Stimulated activated CD4-positive, alpha-beta T cell treated with anti-CD3 and anti-CD28 coated beads, Interleukin-12 subunit alpha, Interleukin-12 subunit beta, amount 100 ng/mL, for 48 hours (primary cell): ENCODE measurements around the gene OR3A2.
"Not testable (repeated sequence)": the region's sequence is repeated elsewhere in the genome, so short reads cannot be mapped to it uniquely, and the experiment has no call there.

Experiments used
- DNase-seq, 3 donors: peaks; one replicate each; pipeline ENCODE4 v3.0.0-alpha.2; 2020; ENCODE audit warnings: low read depth in 2 of 3, low spot score in 1 of 3

Gene OR3A2

DNA sequence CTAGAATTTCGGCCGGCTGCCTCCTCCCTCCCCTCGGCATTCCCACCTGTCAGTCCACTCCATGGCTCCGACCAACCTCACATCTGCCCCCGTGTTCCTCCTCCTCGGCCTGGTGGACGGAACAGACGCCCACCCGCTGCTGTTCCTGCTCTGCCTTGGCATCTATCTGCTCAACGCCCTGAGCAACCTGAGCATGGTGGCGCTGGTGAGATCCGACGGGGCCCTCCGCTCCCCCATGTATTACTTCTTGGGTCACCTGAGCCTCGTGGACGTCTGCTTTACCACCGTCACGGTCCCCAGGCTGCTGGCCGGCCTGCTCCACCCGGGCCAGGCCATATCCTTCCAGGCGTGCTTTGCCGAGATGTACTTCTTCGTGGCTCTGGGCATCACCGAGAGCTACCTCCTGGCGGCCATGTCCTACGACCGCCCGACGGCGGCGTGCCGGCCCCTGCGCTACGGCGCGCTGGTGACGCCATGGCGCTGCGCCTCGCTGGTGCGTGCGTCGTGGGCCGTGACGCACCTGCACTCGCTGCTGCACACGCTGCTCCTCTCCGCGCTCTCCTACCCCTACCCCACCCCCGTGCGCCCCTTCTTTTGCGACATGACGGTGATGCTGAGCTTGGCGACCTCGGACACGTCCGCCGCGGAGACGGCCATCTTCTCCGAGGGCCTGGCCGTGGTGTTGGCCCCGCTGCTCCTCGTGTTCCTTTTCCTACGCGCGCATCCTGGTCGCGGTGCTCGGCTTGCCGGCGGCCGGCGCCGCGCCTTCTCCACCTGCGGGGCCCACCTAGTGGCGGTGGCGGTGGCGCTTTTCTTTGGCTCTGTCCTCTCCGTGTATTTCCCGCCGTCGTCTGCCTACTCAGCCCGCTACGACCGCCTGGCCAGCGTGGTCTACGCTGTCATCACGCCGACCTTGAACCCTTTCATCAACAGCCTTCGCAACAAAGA is at the start of gene OR3A2:
Gene OR3A2, minus strand, starts transcription at position 440 of the 948 bp plus-strand sequence.
- peak in 1 of 3 donors; percentile 38 for DNase-seq

DNA sequence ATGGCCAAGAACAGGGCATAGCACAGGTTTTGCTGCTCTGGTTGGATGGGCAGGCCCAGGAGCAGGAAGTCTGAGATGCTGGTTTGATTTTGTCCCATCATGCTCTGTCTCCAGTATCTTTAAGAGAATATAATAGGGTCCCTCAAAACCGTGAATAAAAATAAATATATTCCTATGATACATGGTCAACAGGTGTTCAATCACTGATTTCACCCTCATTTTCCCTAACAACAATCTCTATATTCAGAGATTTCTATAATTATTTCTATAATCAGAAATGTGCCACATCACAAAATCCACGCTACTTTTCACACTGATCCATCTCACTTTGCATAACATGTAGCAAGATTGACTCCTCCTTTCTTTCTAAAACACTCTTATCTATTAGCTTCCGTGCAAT is 47.6 kb upstream of the OR3A2 start, which contains the start of gene OR1E2:
Gene OR1E2, minus strand, starts transcription at position 101 of the 400 bp plus-strand sequence. Its CDS starts 0 bp downstream, at position 101.
- no peak for DNase-seq

DNA sequence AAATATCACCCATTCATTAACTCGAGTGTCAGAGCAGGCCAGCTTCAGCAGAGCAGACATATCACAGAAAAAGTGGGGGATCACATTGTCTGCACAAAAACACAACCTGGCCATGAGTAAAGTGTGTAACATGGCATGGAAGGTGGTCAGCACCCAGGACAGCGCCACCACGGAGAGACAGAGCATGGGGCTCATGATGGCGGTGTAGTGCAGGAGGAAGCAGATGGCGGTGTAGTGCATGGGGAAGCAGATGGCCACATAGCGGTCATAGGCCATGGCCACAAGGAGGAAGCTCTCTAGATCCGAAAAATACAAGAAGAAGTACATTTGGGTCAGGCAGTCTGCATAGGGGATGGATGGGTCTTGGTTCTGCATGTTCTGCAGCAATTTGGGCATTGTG is 47.1 kb upstream of the OR3A2 start:
- peak in 1 of 3 donors; percentile 0 for DNase-seq

DNA sequence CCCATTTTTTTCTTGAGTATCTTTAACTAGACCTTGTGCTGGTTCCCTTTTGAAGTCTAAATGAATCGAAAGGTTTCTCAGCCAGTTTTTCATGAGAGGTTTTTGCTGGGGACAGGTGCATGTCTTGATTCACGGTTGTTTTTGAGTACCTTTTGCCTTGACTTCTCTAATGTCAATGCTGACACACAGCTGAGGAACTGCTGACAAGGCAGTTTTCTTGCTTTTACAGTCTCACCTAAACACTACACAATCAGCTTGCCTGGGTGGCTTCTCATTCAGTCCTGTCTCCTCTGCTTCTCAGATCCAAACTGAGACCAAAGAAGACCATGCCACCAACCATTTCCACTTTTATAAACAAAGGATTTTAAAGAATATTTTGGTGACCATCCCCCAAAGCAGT is 32.1 kb upstream of the OR3A2 start:
- DNase-seq: no peak

DNA sequence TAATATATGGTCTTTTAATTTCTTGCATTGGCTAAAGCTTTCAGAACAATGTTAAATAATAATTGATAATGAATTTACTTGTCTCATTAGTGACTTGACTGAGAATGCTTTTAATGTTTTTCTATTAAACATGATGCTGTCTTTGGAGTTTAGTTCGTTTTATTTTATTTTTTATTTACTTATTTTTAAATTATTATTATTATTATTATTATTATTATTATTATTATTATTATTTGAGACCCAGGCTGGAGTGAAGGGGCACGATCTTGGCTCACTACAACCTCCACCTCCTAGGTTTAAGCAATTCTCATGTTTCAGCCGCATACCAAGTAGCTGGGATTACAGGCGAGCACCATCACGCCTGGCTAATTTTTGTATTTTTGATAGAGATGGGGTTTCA is 29.5 kb upstream of the OR3A2 start:
- DNase-seq: no peak

DNA sequence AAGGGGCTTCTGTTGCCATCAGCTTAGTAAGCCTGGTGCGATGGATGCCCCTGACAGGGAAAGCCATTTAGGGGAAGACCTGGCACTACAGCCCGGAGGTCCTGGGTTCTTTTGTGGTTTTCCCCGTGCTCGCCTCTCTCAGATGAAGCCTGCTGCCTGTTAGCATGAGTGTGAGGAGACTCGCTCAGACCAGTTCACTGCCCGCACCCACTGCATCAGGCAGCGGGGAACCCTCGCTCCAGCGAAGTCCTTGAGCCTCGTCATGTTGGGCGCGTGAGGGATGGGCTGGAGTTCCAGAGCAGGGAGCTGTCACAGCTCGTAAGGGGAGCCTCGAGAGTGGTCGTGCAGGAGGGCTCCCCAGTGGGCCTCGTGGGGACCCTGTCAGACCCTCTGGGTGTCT is 26.1 kb upstream of the OR3A2 start:
- not testable (repeated sequence) for DNase-seq

DNA sequence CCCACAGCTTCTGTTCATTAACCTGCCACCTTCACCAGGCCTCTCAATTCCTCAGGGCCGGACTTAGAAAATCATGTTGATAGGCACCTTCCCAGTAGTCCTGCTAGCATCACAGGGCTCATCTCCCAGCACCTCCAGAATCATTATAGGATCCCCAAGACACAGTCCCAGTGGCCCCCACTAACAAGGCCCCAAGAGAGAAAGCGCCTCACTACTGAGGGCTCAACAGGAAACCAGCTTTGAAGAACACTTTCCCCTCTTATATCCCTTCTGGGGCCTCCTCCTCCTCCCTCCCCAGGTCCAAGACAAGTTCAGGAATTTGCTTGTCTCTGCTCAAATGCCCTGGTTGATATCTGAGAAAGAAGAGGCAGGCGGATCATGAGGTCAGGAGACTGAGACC is 25.0 kb upstream of the OR3A2 start, which contains the start of gene OR3A3:
Gene OR3A3, plus strand, starts transcription at position 301 of the 400 bp plus-strand sequence.
- no peak for DNase-seq

DNA sequence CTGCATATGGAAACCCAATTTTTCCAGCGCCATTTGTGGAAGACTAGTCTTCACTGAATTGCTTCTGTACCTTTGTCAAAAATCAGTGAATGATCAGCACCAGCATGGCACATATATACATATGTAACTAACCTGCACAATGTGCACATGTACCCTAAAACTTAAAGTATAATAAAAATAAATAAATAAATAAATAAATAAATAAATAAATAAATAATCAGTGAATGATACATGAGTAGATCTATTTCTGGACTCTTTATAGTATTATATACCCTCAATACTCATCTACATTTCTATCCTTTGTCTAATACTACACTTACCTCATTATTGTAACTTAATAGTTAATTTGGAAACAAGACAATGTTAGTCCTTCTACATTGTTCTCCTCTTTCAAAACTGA is 17.7 kb upstream of the OR3A2 start:
- DNase-seq: not testable (repeated sequence)

DNA sequence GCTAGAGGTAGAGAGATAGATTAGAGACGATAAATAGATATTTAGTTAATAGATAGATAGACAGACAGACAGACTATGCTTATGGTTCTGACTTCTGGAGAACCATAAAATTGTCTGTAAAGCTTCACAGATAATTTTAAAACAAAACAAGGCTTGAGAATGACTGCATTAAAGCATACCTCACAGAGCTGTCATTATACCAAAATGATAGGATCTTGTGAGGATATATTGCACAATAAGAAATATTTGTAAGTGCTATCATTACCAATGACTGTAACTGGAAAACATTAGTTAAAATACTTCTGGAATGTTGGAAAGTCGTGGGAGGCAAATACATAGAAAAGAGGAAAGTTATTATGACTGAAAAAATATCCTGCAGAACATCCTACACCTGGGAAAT is 15.7 kb upstream of the OR3A2 start:
- DNase-seq: no peak

DNA sequence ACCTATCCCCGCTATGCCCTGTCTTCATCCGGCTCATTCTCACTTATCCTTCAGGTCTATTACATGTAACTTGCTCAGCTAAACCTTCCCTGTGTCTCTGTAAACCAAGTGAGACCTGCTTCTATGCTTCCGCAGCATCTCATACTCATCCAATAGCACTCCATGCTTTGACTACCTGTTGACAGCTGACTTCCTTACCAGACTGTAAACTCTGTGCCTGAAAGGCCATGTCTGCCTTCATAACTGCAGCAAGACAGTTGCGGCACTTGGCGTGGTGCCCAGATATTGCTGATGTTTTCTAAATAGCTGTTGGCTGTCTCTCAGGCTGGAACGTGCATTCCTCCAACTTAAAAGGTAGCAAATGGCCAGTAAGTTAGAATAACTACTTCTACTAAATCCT is 13.9 kb upstream of the OR3A2 start:
- DNase-seq: no peak

DNA sequence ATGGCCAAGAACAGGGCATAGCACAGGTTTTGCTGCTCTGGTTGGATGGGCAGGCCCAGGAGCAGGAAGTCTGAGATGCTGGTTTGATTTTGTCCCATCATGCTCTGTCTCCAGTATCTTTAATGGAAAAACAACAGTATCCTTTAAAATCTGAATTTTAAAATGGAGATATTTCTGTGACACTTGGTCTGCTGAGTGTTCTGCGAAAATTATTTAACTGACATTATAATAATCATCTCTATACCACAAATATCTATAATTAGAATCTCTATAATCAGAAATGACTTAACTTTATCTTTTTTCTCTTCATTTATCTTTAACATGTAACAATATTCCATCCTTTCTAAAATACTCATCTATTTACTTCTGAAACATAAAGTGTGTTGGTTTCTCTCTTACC is 12.2 kb upstream of the OR3A2 start, which contains the start of gene OR1E1:
Gene OR1E1, minus strand, starts transcription at position 101 of the 400 bp plus-strand sequence. Its CDS starts 0 bp downstream, at position 101.
- DNase-seq: no peak

DNA sequence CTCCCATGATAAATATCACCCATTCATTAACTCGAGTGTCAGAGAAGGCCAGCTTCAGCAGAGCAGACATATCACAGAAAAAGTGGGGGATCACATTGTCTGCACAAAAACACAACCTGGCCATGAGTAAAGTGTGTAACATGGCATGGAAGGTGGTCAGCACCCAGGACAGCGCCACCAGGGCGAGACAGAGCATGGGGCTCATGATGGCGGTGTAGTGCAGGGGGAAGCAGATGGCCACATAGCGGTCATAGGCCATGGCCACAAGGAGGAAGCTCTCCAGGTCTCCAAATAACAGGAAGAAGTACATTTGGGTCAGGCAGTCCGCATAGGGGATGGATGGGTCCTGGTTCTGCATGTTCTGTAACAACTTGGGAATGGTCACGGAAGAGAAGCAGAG is 11.7 kb upstream of the OR3A2 start:
- peak in 1 of 3 donors; percentile 3 for DNase-seq

DNA sequence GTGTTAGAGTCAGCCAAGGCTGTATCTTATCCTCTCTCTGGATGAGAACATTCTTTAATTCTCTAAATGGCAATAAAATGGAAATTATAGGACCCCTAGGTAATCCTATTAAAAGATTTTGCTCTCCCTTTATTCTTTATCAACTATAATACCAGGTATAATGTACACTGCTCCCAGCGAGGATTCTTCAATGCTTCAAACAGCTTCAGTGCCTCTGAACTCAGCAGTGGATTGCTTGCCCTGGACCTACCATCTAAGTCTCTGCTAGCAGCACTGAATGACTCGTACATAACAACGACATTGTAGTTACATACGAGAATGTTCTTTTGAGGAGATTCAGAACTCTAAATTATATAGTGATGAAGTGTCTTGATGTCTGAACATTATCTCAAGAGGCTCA is 3.7 kb upstream of the OR3A2 start:
- no peak for DNase-seq

DNA sequence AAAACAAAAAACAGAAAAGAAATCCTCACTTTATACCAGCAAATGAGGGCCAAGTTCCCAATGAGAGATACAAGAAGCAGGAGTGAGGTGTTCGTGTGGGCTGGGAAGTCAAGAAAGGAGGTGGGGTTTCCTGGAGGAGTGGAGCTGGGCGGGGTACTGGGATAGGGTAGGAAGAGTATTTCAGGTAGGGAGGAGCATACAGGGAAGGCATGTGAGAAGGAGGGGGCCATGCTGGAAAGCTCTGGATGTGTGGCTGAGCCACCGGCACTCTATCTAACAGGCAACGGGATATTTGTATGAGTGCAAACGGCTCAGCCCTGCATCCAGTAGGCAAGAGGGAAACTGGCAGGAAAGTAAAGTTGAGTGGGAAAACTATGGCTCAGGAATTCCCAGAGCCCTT is 4.2 kb downstream of the OR3A2 start:
- DNase-seq: no peak

DNA sequence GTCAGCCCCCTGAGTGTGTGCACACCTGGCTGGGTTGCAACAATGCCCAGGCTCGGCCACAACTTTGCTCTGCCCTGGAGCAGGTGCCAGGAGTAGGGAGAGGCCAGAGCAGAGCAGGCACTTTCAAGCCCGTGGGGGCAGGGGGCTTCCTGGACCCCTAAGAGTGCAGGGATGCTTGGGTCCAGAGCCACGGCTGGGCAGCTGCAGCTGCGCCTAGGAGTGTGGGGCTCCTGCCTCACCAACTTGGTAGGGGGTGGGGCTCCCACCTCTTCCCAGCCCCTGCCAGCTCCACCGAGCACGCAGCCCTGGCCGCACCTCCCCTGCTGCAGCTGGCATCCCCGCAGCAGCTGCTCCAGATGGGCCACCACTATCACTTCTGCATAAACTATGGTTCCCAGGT is 7.8 kb downstream of the OR3A2 start:
- no peak for DNase-seq

DNA sequence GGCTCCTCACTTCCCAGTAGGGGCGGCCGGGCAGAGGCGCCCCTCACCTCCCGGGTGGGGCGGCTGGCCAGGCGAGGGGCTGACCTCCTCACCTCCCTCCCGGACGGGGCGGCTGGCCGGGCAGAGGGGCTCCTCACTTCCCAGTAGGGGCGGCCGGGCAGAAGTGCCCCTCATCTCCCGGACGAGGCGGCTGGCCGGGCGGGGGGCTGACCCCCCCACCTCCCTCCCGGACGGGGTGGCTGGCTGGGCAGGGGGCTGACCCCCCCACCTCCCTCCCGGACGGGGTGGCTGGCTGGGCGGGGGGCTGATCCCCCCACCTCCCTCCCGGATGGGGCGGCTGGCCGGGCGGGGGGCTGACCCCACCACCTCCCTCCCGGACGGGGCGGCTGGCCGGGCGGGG is 14.9 kb downstream of the OR3A2 start:
- not testable (repeated sequence) for DNase-seq

DNA sequence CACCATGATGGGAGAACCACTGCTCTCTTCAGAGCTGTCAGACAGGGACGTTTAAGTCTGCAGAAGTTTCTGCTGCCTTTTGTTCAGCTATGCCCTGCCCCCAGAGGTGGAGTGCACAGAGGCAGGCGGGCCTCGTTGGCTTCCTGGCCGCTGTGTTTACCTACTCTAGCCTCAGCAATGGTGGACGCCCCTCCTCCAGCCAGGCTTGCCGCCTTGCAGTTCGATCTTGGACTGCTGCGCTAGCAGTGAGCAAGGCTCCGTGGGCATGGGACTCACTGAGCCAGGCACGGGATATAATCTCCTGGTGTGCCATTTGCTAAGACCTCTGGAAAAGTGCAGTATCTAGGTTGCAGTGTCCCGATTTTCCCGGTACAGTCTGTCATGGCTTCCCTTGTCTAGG is 43.3 kb downstream of the OR3A2 start:
- not testable (repeated sequence) for DNase-seq

DNA sequence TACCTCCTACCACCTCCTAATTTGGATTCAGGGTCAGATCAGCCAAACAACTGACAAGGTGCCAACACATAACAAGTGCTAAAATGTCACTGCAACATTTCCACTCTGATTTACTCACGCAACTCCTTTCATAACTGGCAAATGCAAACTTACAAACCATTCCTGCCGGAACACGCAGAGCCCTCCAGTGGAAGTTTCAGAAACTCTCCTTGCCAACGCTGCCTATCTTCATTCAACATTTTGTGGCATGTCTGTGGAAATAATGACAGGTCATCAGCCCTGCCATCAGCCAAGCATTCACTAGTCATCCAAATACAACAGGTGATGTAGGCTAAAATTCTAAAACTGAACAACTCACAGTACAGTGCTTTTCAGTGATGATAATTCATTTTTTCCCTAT is 50.2 kb downstream of the OR3A2 start:
- DNase-seq: no peak

DNA sequence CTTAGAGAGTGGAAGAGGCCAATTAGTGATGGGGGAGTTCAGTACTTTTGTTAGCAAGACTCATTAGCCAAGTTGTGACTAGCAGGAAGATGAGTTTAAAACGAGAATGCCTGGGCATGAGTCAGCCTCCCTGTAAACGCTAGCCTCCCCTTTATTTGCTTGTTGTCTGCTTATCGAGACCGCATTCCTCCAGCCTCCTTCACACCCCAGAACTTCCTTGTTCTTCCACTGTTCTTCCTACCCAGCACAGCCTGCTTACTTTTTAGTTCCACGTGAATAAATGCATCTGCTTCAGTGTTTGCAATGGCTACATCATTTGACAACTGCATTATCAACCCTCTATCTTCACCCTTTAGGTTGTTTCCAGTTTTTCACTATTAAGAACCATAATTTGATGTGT is 67.8 kb downstream of the OR3A2 start:
- no peak for DNase-seq

DNA sequence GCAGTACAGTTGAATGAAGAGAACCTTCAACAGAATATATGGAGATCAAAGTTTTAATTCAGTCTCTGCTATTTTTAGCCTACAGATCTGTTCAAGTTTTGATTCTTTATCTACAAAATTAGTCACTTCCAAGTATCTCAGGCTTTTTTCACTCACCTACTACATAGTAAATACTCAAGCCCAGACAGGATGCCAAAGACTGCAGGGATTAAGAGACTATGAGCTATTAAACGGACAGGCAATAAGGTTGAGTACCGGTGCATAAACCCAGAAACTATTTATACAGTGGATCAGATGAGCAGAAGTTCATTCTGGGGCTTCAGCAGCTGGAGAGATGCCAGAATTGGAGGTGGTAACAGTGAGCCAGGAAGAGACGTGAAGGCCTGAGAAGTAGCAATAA is 69.3 kb downstream of the OR3A2 start:
- DNase-seq: no peak

DNA sequence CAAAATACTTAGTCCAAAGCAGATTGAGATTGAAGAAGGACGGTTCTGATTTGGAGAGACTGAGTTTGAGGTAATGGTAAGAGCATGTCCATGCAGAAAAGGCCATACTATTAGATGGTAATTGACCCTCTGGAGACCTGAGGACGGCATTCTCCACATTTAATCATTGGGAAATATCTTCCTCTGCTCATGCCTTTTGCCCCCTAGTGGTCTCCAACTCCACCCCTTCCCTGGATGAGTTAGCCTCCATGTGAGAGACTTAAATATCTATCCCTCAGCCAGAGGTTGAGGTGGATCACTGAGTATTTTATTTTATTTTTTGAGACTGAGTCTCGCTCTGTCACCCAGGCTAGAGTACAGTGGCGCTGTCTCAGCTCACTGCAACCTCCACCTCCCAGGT is 77.5 kb downstream of the OR3A2 start:
- no peak for DNase-seq

DNA sequence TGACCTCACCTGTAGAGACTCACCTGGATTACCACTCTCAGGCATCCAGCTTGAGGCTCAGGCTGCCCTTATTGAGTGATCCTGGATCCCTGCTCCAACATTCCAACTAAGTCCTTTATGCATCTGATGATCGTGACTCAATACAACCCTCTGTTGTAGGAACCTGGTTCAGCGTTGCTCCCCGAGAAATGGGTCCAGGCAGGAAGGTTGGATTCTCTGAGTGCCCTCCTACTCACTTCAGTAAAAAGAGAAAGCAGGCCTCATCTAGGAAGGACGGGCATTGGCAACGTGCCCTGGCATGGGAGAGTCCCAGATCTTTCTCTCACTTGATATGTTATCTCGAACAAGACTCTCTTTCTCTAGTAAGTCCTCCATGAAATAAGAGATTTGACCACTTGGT is 87.8 kb downstream of the OR3A2 start, which contains the start of gene OR3A1:
Gene OR3A1, minus strand, starts transcription at position 101 of the 400 bp plus-strand sequence. CDS start 5,778 bp downstream, outside the sequence.
- no peak for DNase-seq
